HG02798 (cell line): Measurements from ENCODE around the gene KIF19.

ENCODE experiments used
- ATAC-seq: cut with Tn5 transposase; IDR thresholded peaks from one replicate; pipeline ENCODE4 v1.9.1; 2021; ENCODE audit warnings: mild to moderate bottlenecking; ENCODE audit not compliant: unreplicated experiment, poor library complexity

KIF19 gene

GRCh38 chr17:74299226-74300009 is 26.6 kb upstream of the KIF19 start:
- no peak for ATAC-seq

- ATAC-seq, result no peak
Observed at GRCh38 chr17:74303305-74303704, 22.7 kb upstream of the KIF19 start.

- no peak for ATAC-seq
Observed at GRCh38 chr17:74304184-74304583, 21.8 kb upstream of the KIF19 start.

- ATAC-seq, result no peak
Observed at GRCh38 chr17:74305865-74306654, 20.0 kb upstream of the KIF19 start.

GRCh38 chr17:74307984-74308773 is 17.8 kb upstream of the KIF19 start:
- no peak for ATAC-seq

GRCh38 chr17:74309902-74310301 is 16.1 kb upstream of the KIF19 start:
- ATAC-seq, result no peak

GRCh38 chr17:74314877-74315276 is 11.1 kb upstream of the KIF19 start:
- no peak for ATAC-seq

- no peak for ATAC-seq
Observed at GRCh38 chr17:74316220-74316619, 9.8 kb upstream of the KIF19 start.

- ATAC-seq, result no peak
Observed at GRCh38 chr17:74317071-74317470, 9.0 kb upstream of the KIF19 start.

GRCh38 chr17:74318391-74318790 is 7.6 kb upstream of the KIF19 start:
- ATAC-seq, result no peak

- no peak for ATAC-seq
Observed at GRCh38 chr17:74324521-74324920, 1.5 kb upstream of the KIF19 start.

GRCh38 chr17:74325376-74325742 is 667 bp upstream of the KIF19 start:
- no peak for ATAC-seq

- no peak for ATAC-seq
Observed at GRCh38 chr17:74326506-74326905, 480 bp downstream of the KIF19 start.

- no peak for ATAC-seq
Observed at GRCh38 chr17:74328487-74328886, 2.5 kb downstream of the KIF19 start.

- no peak for ATAC-seq
Observed at GRCh38 chr17:74329378-74329777, 3.4 kb downstream of the KIF19 start.

GRCh38 chr17:74330446-74330845 is 4.4 kb downstream of the KIF19 start:
- no peak for ATAC-seq

GRCh38 chr17:74332017-74332650 is 6.1 kb downstream of the KIF19 start:
- no peak for ATAC-seq

GRCh38 chr17:74332763-74333283 is 6.8 kb downstream of the KIF19 start:
- ATAC-seq, result no peak

GRCh38 chr17:74334393-74335039 is 8.5 kb downstream of the KIF19 start:
- no peak for ATAC-seq
